HUES6 (cell line): Measurements from ENCODE around the gene ACBD4.

Experiments used
- H3K27ac ChIP-seq: 2 replicates; pipeline ENCODE4 v1.7.0; 2013; ENCODE audit warnings: low read depth, mild to moderate bottlenecking, low read length, inconsistent platforms
- H3K27me3 ChIP-seq: 2 replicates; pipeline ENCODE4 v1.6.1; 2013; ENCODE audit warnings: low read length; ENCODE audit not compliant: control insufficient read depth, insufficient read depth
- H3K36me3 ChIP-seq: 2 replicates; pipeline ENCODE4 v1.6.1; 2013; ENCODE audit warnings: low read length; ENCODE audit not compliant: control insufficient read depth, insufficient read depth
- H3K4me1 ChIP-seq: 2 replicates; pipeline ENCODE4 v1.6.1; 2013; ENCODE audit warnings: low read length; ENCODE audit not compliant: control insufficient read depth, insufficient read depth
- H3K4me3 ChIP-seq: 2 replicates; pipeline ENCODE4 v1.5.1; 2013; ENCODE audit warnings: low read depth, low read length
- H3K9ac ChIP-seq: one replicate; pipeline ENCODE4 v1.6.1; 2013; ENCODE audit warnings: mild to moderate bottlenecking, low read length
- H3K9me3 ChIP-seq: 2 replicates; pipeline ENCODE4 v1.6.1; 2013; ENCODE audit warnings: low read depth, low read length; ENCODE audit not compliant: control insufficient read depth, insufficient read depth

ACBD4 gene

DNA sequence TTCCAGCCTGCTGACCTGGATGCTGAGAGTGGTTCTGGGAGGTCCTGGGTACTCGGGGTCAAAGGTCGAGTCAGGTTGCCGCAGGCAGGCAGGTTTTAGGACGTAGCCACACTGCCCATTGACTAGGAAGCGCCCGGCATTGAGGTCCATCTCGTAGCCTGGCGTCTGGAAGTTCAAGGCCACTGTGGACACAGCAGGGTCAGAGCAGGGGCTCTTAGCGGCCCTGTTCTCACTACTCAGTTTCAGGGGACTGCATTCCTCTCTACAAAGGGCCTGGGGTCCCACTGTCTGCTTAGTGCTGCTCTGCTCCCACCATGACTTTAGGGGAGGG lies 22.1 kb upstream of the ACBD4 start:
- Histone ChIP-seq H3K27ac (no peak overlapping the region), H3K4me3 (no peak overlapping the region), H3K9me3 (no peaks in the 10 kb centered on the region), H3K9ac (no peak overlapping the region), H3K4me1 (peaks cover 7% of the 10 kb centered on the region; the same call in 1 of the 2 replicates), H3K27me3 (no peaks in the 10 kb centered on the region), H3K36me3 (peaks cover 33% of the 10 kb centered on the region)

DNA sequence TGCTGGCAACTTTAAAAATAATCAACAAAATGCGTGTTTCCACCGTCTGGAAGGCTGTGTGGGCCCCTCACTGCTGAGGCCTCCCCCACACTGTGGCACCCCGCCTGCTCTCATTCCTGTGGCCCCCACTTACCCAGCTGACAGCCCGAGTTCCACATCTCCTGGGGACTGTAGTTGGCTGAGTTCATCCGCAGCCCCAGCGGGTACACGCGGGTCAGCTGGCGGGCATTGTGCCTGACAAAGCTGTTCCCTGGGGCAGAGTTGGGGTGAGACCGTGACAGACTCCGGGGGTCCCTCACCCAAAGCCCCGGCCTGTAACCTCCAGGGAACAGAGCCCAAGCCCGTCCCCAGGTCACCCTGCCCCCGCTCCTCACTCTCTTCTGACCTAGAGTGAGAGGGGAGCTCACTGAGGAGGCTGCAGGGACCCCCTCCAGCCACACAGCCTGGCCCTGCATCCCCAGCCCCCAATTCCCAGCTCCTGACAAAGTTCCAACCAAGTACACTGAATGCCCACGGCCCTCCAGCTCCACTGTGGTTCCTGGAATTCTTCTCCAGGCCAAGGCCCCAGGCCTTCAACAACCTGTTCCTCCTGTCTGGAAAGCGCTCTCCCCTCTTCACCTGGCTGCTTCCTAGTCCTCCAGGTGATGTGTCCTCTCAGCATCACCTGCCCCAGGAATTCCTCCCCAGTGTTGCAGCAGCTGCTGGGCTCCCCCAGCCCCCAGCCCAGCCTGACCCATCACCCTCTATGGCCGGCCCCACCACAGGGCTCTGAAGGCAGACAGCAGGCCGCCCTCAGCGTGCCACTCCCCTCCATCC lies 21.2 kb upstream of the ACBD4 start:
- H3K27me3 ChIP-seq: no peaks in the 10 kb centered on the region
- H3K4me1 ChIP-seq: peaks cover 7% of the 10 kb centered on the region; the same call in 1 of the 2 replicates
- H3K27ac ChIP-seq: peak overlapping the region; percentile 54; the same call in 1 of the 2 replicates
- H3K4me3 ChIP-seq: no peak overlapping the region
- H3K9me3 ChIP-seq: no peaks in the 10 kb centered on the region
- H3K36me3 ChIP-seq: peaks cover 23% of the 10 kb centered on the region
- no peak overlapping the region for H3K9ac ChIP-seq

- H3K9me3 ChIP-seq: no peaks in the 10 kb centered on the region
- no peaks in the 10 kb centered on the region for H3K27me3 ChIP-seq
- H3K4me3 ChIP-seq: no peak overlapping the region
- peak overlapping the region; percentile 54; the same call in 1 of the 2 replicates for H3K27ac ChIP-seq
- peaks cover 7% of the 10 kb centered on the region; the same call in 1 of the 2 replicates for H3K4me1 ChIP-seq
- peaks cover 29% of the 10 kb centered on the region for H3K36me3 ChIP-seq
- H3K9ac ChIP-seq: no peak overlapping the region
Observed at GRCh38 chr17:45115015-45115625, 20.4 kb upstream of the ACBD4 start.

- Histone ChIP-seq H3K9ac (no peak overlapping the region), H3K4me1 (peaks cover 7% of the 10 kb centered on the region; the same call in 1 of the 2 replicates)
Observed at GRCh38 chr17:45115871-45116270, 19.6 kb upstream of the ACBD4 start.

GRCh38 chr17:45116434-45117016 lies 19.0 kb upstream of the ACBD4 start:
- Histone ChIP-seq H3K4me3 (no peak overlapping the region), H3K27me3 (no peaks in the 10 kb centered on the region), H3K27ac (no peak overlapping the region), H3K9me3 (no peaks in the 10 kb centered on the region), H3K4me1 (peaks cover 7% of the 10 kb centered on the region; the same call in 1 of the 2 replicates), H3K36me3 (peaks cover 27% of the 10 kb centered on the region), H3K9ac (no peak overlapping the region)

More at GRCh38 chr17:45115871-45116270, 19.6 kb upstream of the ACBD4 start:
- Histone ChIP-seq H3K9me3 (no peaks in the 10 kb centered on the region), H3K36me3 (peaks cover 30% of the 10 kb centered on the region), H3K4me3 (no peak overlapping the region), H3K27me3 (no peaks in the 10 kb centered on the region), H3K27ac (no peak overlapping the region)

DNA sequence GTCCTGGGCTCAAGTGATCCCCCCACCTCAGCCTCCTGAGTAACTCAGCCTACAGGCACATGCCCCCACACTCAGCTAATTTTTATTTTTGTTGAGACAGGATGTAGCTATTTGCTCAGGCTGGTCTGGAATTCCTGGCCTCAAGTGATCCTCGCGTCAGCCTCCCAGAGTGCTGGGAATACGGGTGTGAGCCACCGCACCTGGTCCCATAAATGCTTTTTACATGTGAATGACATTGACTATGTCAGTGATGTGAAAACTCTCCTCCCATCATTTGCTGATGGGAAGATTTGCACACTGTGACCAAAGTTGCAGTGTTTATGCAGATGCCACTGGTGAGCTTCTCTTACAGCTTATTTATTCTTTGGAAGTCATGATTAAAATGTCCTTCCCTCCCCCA lies 18.2 kb upstream of the ACBD4 start:
- Histone ChIP-seq H3K36me3 (peaks cover 27% of the 10 kb centered on the region), H3K4me1 (peaks cover 7% of the 10 kb centered on the region; the same call in 1 of the 2 replicates), H3K4me3 (no peak overlapping the region), H3K27me3 (no peaks in the 10 kb centered on the region), H3K9me3 (no peaks in the 10 kb centered on the region), H3K27ac (no peak overlapping the region), H3K9ac (no peak overlapping the region)

DNA sequence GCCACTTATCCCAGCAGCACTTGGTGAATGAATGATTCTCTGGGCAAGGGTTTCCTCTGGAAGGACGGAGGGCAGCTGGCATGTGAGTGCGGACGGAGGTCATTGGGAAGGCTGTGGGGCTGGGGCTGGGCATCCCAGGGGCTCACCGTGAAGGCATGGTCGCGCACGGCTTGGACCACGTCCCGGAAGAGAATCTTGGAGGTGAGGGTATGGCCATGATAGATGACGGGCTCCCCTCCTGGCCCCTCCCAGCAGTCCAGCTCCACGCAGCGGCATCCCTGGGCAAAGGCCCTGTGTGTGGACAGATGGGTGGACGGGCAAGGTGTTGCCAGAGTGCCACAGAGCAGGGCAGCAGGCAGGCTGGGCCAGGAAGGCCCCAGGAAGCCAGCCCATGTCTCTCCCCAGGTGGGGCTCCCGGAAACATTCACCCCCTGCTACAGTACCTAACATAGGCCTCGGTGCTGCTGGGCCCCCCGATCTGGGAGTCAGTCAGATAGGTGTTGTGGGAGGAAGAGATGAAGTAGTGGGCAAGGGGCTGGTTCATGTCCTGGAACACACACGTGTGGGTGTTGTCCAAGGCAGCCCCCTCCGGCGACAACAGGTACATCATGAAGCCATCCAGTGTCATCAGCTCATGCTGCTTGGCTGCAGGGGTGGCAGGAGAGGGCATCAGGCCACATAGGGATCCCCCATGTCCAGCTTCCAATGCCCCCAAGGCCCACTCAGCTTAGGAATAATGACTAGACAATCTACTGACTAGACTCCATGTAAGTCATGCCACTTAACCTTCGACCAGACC lies 17.4 kb upstream of the ACBD4 start:
- Histone ChIP-seq H3K9ac (no peak overlapping the region), H3K4me1 (peaks cover 7% of the 10 kb centered on the region; the same call in 1 of the 2 replicates), H3K4me3 (no peak overlapping the region), H3K27ac (no peak overlapping the region), H3K36me3 (peaks cover 21% of the 10 kb centered on the region; the same call in 1 of the 2 replicates), H3K9me3 (no peaks in the 10 kb centered on the region), H3K27me3 (no peaks in the 10 kb centered on the region)

DNA sequence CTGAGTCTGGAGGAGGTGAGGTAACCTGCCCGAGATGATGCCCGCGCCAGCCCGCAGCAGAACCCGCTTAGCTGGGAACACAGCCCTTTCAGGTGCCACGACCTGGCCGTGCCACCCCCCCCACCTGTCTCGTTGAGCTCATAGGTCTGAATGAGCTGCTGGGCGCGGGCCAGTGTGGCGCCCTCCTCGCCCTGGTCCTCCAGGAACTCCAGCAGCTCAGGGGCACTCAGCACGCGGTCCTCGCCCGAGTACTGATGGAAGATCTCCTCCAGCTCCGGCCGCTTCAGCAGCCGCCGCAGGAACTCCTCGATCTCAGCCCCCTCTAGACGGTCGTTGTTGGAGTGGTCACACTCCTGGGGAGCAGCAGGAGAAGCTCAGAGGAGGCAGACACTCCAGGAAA lies 16.8 kb upstream of the ACBD4 start:
- Histone ChIP-seq H3K9me3 (no peaks in the 10 kb centered on the region), H3K27me3 (no peaks in the 10 kb centered on the region)

DNA sequence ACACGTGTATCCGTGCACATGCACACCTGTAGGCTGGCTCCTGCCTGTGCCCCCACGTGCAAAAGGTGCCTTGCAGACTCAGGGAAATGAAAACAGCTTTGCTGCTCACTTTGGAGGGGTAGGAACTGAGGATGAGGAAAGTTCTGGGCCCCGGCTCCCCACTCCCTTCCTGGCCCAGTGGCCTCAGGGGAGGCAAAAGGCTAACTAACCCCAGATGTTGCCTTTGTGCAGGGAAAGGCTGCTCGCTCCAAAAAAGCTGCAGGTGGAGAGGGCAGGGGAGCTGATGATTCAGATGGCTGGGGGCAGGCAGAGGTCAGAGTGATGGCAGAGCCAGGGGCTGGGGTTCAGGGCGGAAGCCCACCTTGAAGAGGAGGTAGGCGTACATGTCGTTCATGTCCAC lies 15.5 kb upstream of the ACBD4 start:
- Histone ChIP-seq H3K27ac (no peak overlapping the region), H3K4me1 (peaks cover 17% of the 10 kb centered on the region), H3K9me3 (no peaks in the 10 kb centered on the region), H3K9ac (no peak overlapping the region), H3K36me3 (peaks cover 15% of the 10 kb centered on the region; the same call in 1 of the 2 replicates), H3K4me3 (no peak overlapping the region), H3K27me3 (no peaks in the 10 kb centered on the region)

More for the DNA sequence above, 16.8 kb upstream of the ACBD4 start:
- Histone ChIP-seq H3K4me3 (no peak overlapping the region), H3K9ac (no peak overlapping the region), H3K4me1 (peaks cover 7% of the 10 kb centered on the region; the same call in 1 of the 2 replicates), H3K27ac (no peak overlapping the region), H3K36me3 (peaks cover 17% of the 10 kb centered on the region; the same call in 1 of the 2 replicates)

DNA sequence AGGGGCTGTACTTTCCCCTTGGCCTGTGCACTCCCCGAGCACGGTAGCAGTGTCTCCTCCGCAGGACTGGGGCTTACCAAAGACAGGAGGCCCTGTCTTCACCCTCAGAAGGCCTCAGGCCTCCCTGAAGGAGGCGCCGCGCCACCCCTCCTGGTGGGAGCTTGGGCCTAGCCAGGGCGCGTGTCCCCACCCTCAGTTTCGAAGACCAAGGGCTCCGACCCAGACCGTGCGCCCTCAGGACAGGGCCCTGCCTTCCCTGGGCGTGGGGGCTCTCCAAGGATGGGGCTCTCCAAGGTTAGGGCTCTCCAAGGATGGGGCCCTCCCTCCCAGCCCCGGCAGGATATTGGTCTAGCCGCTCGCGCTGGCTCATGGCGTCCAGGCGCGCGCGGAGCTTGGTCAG lies 14.9 kb upstream of the ACBD4 start:
- no peaks in the 10 kb centered on the region for H3K27me3 ChIP-seq
- no peak overlapping the region for H3K4me3 ChIP-seq
- H3K36me3 ChIP-seq: peaks cover 15% of the 10 kb centered on the region; the same call in 1 of the 2 replicates
- no peak overlapping the region for H3K27ac ChIP-seq
- no peaks in the 10 kb centered on the region for H3K9me3 ChIP-seq
- H3K4me1 ChIP-seq: peaks cover 17% of the 10 kb centered on the region
- H3K9ac ChIP-seq: no peak overlapping the region
